Ascending aorta (tissue), 2 donors: ENCODE data around the gene KIF26B. TPM values are rescaled to one million over a fixed set of nuclear protein-coding genes. Genes with fewer than 3 reads are reported as not detected.

ENCODE experiments used
- DNase-seq, 2 donors: peaks; one replicate each; pipeline ENCODE4 v3.0.0-alpha.2; 2019; ENCODE audit warnings: low spot score in 2 of 2
- H3K27ac ChIP-seq, 2 donors: fragments of 200-600 bp; sonication (generic); one replicate each; pipeline ENCODE4 v1.5.1; 2016 to 2017; ENCODE audit warnings: mild to moderate bottlenecking in 1 of 2
- H3K27me3 ChIP-seq: fragments of 200-600 bp; sonication (generic); one replicate; pipeline ENCODE4 v1.5.1; 2017
- H3K36me3 ChIP-seq, 2 donors: fragments of 200-600 bp; sonication (generic); one replicate each; pipeline ENCODE4 v1.5.1; 2016
- H3K4me1 ChIP-seq, 2 donors: fragments of 200-600 bp; sonication (generic); one replicate each; pipeline ENCODE4 v1.5.1; 2016 to 2017; ENCODE audit warnings: mild to moderate bottlenecking in 1 of 2
- H3K4me3 ChIP-seq, 2 donors: fragments of 200-600 bp; sonication (generic); one replicate each; pipeline ENCODE4 v1.5.1; 2016 to 2017; ENCODE audit warnings: mild to moderate bottlenecking in 1 of 2
- H3K9me3 ChIP-seq, 2 donors: fragments of 200-600 bp; sonication (generic); one replicate each; pipeline ENCODE4 v1.5.1; 2016
- CTCF ChIP-seq, 3 experiments: fragments of 200-600 bp in 2 of 3; fragments of 450-650 bp in 1 of 3; sonication (generic) in 2 of 3; IDR thresholded peaks; one replicate each; pipeline ENCODE4 v1.5.1; 2016 to 2019; ENCODE audit warnings: antibody characterized with exemption in 3 of 3, mild to moderate bottlenecking in 1 of 3, moderate library complexity in 1 of 3
- intact Hi-C: fragments of 100-400 bp; cut with DNase I; formaldehyde crosslinking; loops from one replicate; pipeline ENCODE4 v1.15.1; 2023
- total RNA-seq: library from RNA; depleted of rRNA; stranded (reverse); fragments of >200 nt; gene quantifications from one replicate; pipeline ENCODE4 v1.1.0, GENCODE V29; 2016

The KIF26B gene
- total RNA-seq, 1 donor from 2014 or later = not detected

GRCh38 chr1:245685111-245685810 is 530.5 kb downstream of the KIF26B start:
- H3K27me3 ChIP-seq = no peaks in the 10 kb centered on the region
- H3K9me3 ChIP-seq = peaks cover 0 to 19% of the 10 kb centered on the region in 2 donors
- intact Hi-C loops = no loop called here
- no peaks in the 10 kb centered on the region for H3K36me3 ChIP-seq
- no peak overlapping the region for H3K4me3 ChIP-seq
- no peaks in the 10 kb centered on the region for H3K4me1 ChIP-seq
- no peak overlapping the region for H3K27ac ChIP-seq
- no peak for TF ChIP-seq CTCF (IDR thresholded peaks at IDR 0.05)
- peak in 1 of 2 donors; percentile 57 for DNase-seq

- DNase-seq = peak in 1 of 2 donors; percentile 42
- no peak overlapping the region for H3K27ac ChIP-seq
- no peaks in the 10 kb centered on the region for H3K36me3 ChIP-seq
- no peaks in the 10 kb centered on the region for H3K27me3 ChIP-seq
- intact Hi-C loops = no loop called here
- no peaks in the 10 kb centered on the region for H3K4me1 ChIP-seq
- H3K9me3 ChIP-seq = peaks cover 0 to 19% of the 10 kb centered on the region in 2 donors
- H3K4me3 ChIP-seq = no peak overlapping the region
- no peak for TF ChIP-seq CTCF (IDR thresholded peaks at IDR 0.05)
These were observed 531.2 kb downstream of the KIF26B start for GRCh38 chr1:245686006-245686405.

- H3K27ac ChIP-seq = no peak overlapping the region
- H3K36me3 ChIP-seq = no peaks in the 10 kb centered on the region
- no peaks in the 10 kb centered on the region for H3K4me1 ChIP-seq
- H3K27me3 ChIP-seq = no peaks in the 10 kb centered on the region
- H3K4me3 ChIP-seq = no peak overlapping the region
- H3K9me3 ChIP-seq = peaks cover 0 to 19% of the 10 kb centered on the region in 2 donors
- TF ChIP-seq CTCF (IDR thresholded peaks at IDR 0.05) = no peak
- DNase-seq = peak in 1 of 2 donors; percentile 45
- intact Hi-C loops = no loop called here
These were observed 531.8 kb downstream of the KIF26B start for GRCh38 chr1:245686446-245687030.

GRCh38 chr1:245687152-245687635 is 532.4 kb downstream of the KIF26B start:
- Histone ChIP-seq H3K4me3 (no peak overlapping the region), H3K9me3 (peaks cover 0 to 19% of the 10 kb centered on the region in 2 donors), H3K4me1 (no peaks in the 10 kb centered on the region), H3K27ac (no peak overlapping the region), H3K36me3 (no peaks in the 10 kb centered on the region), H3K27me3 (no peaks in the 10 kb centered on the region)
- intact Hi-C loops = no loop called here
- TF ChIP-seq CTCF (IDR thresholded peaks at IDR 0.05) = no peak
- no peak for DNase-seq

- no peaks in the 10 kb centered on the region for H3K27me3 ChIP-seq
- no peaks in the 10 kb centered on the region for H3K36me3 ChIP-seq
- H3K4me1 ChIP-seq = no peaks in the 10 kb centered on the region
- H3K27ac ChIP-seq = no peak overlapping the region
- no peak overlapping the region for H3K4me3 ChIP-seq
- DNase-seq = no peak
- TF ChIP-seq CTCF (IDR thresholded peaks at IDR 0.05) = no peak
- intact Hi-C loops = no loop called here
- H3K9me3 ChIP-seq = peaks cover 0 to 19% of the 10 kb centered on the region in 2 donors
These were observed 533.1 kb downstream of the KIF26B start for GRCh38 chr1:245687636-245688535.
